HG02970 (cell line): ENCODE measurements around the gene PMEPA1.

ENCODE experiments used
- ATAC-seq: cut with Tn5 transposase; IDR thresholded peaks from one replicate; pipeline ENCODE4 v1.9.1; 2021; ENCODE audit warnings: mild to moderate bottlenecking, moderate library complexity, moderate number of reproducible peaks; ENCODE audit not compliant: unreplicated experiment, low FRiP score

The PMEPA1 gene, protein sequence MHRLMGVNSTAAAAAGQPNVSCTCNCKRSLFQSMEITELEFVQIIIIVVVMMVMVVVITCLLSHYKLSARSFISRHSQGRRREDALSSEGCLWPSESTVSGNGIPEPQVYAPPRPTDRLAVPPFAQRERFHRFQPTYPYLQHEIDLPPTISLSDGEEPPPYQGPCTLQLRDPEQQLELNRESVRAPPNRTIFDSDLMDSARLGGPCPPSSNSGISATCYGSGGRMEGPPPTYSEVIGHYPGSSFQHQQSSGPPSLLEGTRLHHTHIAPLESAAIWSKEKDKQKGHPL

DNA sequence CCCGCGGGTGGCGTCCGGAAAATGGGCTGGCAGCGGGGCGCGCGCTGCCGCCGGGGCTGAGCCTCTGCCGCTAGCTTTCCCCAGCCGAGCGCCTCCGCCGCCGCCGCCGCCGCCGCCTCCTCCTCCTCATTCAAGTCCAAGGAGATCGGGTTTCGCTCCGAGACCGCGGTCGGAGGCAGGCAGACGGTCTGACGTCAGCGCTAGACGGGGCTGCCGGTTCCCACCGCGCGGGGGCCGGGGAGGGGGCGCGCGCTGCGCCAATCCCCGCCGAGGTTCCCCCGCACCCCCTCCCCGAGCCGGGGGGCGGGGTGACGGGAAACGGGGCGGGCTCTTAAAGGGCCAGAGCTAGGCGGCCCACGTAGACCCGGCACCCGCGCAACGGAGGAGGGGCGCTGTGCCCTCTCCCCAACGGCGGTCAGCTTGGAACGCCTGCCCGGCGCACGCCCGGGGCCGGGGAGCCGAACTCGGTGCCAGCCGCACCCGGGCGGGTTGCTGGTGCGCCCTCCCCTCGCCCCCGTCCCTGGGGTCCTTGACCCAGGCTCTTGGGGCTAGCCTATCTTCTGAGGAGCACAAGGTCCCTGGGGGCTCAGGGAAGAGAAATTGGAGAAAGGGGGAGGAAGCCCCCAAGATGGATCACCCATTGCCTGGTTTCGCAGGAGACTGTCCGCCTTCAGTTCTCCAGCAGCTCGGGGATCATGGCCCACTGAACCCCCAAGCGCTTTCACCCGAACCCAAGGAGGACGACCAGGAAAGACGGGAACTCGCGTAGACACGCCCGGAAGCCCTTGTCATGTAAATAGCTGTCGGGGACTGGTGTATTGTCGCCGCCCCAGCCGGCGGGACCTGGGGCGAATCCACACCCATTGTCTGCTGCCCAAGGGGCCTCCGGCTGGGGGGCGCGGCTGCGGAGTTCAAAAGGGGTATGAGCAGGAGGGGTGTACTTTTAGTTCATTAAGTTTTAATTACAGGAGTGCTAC, at the start of gene PMEPA1:
TSS of gene PMEPA1 (minus strand) at position 193 of the 977 bp plus-strand sequence. CDS start 433 bp downstream, outside the sequence.
- peak; percentile 69 for ATAC-seq

DNA sequence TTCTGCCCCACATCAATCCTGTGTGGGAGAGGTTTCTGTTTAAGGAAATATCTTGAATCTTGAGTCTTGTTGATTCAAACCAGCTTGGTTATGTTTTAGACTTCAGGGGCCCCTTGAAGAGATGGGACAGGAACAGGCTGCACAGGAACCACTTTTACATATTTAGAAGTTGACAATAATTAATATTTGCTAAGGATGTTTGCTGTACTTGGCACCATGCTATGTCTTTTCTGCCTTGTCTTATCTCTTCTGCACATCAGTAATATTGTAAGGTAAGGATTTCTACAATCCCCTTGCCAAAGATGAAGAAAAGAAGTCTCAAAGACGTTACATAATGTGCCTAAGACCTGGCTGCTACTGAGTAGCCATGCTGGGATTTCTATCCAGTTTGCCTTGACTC, 48.0 kb upstream of the PMEPA1 start:
- no peak for ATAC-seq

DNA sequence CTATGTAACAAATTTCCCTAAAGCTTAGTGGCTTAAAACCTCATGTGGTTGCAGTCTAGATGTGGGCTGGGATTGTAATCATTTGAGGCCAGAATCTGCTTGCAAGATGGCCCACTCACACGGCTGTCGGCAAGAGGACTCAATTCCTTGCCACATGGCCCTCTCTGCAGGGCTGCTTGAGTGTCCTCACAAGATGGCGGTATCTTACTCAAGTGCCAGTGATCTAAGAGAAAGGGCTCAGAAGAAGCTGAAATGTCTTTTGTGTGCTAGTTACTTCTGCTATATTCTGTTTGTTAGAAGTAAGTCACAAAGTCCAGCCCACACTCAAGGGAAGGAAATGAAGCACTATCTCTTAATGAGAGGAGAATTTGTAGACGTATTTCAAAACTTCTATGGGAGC, 47.1 kb upstream of the PMEPA1 start:
- ATAC-seq = no peak

DNA sequence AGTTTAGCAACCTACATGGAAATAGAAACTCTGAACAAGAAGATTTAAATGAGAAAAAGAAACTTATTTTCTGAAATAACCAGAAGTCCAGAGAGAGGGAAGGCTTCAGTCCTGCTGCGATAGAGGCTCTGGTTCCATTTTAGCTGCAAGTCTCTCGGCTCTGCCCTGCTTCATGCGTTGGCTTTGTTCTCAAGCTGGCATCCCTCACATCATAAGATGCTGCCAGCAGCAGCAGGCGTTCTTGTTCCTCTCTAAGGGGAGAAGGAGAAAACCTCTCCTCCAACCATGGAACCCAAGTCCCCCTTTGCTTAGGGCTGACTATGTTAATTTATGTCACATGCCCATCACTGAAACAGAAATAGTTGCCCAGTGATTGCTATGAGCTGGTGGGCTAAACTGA, 46.4 kb upstream of the PMEPA1 start:
- no peak for ATAC-seq

DNA sequence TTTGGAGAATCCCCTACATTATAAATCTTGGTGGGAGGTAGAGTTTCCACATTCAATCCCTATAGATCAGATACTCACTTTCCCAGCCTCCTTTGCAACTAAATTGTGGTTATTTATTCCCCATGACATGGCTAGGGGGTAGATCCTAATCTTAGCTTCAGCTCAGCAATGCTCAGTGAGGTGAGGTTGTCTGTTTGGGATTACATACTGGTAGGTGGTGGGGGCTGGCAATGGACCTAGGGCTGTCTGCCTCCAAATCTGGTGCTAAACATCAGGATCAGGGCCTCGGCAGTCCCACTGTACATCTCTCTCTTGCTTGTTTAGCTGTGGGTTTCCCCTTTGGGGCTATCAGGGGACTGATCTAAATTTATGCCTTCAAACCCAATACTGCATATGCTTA, 45.8 kb upstream of the PMEPA1 start:
- no peak for ATAC-seq

DNA sequence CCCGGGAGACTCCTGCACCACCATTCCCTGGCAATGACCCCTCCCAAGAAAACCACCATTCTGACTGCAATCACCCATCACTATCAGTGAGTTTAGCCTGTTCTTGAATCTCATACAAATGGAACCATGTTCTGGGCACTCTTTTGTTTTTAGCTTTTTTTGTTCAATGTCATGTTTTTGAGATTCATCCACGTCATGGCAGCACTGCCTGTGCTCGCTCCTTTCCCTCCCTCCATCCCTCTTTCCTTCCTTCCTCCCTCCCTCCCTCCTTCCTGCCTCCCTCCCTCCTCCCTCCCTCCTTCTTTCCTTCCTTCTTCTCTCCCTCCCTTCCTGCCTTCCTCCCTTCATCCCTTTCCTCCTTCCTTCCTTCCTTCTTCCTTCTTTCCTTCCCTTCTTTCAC, 44.4 kb upstream of the PMEPA1 start:
- no peak for ATAC-seq

DNA sequence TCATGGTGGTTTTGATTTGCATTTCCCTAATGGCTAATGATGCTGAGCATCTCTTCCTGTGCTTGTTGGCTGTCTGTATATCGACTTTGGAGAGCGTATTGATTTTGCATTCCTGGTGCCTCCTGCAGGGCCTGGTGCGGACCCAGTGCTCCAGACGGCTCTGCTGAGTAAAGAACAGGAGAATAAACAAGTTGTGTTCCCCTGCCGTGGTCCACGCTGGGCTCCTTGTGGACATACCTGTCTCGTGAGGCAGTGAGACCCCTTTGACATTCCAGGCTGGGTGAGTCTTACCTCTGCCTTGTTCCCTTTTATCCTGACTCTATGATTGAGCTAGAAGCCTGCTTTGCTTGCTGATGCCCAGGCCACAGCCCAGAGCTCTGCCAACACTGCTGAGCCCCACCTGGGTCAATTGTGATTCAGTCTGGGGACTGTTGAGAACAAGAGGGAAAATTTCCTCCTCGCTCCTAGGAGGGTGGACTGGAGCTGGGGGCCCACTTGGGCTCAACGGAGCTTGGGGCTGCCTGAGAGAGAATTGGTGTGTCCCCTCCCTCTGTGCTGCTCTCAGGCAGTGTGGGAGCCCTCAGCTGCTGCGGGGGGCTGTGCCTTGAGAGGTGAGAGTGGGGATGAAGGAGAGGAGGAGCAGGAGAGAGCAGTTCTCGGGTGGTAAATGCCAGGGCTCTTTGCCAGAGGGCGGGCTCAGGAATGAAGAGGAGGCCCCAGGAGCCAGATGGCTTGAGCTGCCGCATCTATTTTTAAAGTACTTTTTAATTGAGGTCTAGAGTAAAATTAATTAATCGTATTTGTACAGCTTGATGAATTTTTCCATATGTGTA, 43.7 kb upstream of the PMEPA1 start:
- no peak for ATAC-seq

DNA sequence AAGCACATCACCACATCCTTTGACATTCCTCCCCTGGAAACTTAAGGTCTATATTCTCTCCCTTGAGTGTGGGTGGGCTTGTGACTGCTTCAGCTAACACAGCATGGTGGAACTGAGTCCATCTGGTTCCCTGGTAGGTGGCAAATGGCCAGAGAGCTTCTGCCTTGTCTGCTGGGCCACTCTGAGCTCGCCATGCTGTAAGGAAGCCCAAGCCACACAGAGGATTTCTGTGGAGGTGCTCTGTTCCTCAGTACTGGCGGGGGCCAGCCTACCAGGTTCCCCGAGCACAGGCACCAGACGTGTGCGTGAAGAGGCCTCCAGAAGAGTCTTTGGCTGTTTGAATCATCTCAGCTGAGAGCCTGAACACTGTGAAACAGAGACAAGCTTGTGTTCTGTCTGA, 41.6 kb upstream of the PMEPA1 start:
- ATAC-seq = no peak

DNA sequence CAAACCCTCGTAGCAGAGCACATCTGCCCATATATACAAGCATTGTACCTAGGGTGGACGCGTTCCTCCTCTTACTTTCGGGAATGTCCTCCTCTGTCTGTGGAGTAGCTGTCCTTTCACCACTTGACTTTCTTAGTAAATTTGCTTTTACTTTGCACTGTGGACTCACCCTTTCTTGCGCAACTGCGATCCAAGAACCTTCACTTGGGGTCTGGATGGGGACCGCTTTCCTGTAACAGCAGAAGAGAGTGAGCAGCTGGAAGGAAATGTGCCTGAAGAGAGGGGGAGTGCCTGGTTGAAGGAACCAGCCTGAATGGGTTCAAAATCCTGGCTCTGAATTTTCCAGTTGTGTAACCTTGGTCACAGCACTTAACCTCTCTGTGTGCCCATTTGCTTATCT, 40.1 kb upstream of the PMEPA1 start:
- ATAC-seq = no peak

DNA sequence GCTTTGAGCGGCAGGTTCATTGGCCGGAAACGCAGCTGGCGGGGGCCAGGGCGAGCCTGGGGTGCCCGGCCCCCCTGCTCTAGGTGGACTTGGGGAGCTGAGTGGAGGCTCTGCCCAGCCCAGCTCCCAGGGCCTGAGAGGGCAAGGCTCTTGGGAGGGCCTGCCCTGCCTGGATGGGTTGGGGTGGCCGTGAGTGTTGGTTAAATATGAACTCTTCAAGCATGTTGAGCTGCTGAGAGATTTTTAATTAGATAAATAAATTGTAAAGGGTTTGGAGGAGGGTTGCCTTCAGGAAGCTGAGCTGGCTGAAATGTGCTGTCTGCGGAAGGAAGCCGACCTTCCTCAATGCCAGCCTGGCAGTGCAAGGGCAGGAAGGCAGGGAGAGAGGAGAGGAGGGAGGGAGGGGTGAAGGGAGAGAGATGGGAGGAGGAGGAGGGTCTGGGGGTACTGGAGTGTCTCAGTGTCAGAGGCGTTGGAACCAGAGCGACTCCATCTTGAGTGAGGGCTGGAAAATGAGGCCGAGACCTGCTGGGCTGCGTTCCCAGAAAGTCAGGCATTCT, 39.4 kb upstream of the PMEPA1 start:
- no peak for ATAC-seq

DNA sequence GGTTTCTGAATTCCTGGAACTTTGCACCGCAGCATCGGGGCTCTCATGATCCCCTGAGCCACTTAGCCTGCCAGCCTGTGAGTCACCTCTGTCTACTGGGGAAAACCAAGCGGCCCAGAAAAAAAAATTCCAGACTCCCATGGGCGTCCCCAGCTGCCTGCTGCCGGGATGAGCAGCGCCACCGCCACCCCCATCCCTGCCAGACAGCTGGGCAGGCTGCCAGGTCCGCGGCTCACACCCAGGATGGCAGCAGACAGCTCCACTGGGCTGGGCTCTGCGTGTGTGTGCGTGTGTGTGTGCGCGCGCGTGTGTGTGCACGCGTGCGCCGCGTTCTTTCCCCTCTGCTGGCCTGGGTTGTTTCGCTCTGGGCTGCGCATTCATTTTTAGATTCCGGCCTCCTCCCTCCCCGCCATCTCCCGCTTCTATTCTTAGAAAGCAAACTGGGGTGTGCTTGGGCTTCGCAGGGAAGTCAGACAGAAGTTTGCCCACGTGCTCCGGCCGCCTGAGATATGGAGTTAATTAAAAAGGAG, 38.9 kb upstream of the PMEPA1 start:
- no peak for ATAC-seq

DNA sequence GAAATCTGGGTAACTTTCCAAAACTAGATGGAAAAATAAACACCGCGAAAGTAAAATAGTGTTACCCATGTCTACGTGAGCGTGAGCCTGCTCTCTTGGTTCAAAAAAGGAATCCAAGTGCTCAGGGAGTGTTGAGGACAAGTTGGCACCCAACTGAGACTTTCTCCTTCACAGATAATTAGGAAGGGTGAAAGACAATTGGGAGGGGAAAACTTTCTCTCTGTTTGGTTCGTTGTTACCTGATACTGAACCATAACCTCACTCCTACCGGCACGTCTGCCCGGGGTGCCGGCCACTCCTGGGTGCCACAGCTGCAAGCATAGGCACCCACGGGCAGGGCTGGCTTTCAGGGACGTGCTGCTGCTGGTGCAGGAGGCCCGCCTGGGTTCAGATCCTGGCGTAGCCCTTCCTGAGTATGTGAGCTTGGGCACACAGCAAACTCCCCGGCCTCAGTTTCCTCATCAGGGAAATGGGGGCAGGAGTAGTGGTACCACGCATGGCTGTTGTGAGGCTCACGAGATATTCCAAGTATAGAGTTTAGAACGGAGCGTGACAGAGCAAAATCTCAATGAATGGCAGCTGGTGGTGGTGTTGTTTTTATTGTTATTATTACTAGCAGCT, 38.2 kb upstream of the PMEPA1 start:
- no peak for ATAC-seq

DNA sequence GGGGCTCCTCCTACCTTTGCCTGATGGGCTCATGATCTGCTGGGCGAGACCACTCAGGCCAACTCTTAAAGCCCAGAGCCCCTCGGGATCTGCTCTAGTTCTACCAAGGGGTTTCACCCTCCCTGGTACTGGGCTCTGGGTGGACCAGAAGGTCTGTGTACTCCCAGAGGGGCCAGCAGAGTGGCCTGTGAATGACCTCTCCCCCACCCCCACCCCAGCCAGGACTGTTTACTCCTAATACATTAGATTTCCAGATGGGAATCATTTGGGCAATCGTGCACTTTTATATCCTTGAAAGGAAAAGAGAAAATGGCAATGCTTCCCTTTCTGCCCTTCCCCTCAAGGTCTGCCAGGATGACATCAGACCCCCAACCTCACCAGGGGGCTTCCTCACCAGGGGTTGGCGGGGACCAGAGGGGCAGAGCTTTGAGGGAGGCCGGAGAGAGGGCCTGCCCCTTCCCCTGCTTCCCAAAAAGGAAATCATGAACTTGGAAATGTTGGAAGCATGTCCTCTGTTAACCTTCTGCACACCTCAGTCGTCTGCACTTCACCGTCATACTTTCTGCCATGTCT, 37.1 kb upstream of the PMEPA1 start:
- no peak for ATAC-seq

DNA sequence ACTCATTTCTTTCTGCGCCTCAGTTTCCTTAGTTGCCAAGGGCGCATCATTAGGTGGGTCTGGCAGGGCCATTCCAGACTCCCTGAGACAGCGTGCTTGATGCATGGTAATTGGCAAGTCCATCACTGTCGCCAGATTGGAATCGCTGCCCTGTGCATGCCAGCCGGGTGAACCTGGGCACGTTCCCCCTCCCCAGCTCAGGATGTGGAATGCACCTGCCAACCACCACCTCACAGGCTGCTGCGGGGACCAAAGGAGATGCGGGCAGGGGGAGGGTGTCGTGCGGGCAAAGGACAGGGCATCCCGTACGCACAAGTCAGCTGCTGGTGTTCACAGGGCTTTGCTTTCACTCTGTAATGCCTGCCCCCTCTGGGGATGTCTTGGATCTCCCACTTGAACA, 36.4 kb upstream of the PMEPA1 start:
- no peak for ATAC-seq

DNA sequence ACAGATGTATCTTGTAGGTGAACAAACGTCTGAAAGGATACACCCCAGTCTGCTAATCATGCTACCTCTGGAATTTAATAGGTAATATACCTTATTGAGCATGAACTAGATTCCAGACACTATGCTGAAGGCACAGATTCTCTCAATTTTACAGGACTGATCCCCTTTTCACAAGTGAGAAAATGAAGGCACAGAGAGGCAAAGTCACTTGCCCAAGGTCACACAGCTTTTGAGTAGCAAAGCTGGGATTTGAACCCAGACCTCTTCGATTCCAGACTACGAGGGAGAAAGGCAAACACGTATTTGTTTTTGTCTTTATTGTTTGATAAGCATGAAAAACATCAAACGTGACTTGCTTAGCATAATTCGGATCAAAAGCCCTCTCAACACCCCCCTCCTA, 34.4 kb upstream of the PMEPA1 start:
- no peak for ATAC-seq

DNA sequence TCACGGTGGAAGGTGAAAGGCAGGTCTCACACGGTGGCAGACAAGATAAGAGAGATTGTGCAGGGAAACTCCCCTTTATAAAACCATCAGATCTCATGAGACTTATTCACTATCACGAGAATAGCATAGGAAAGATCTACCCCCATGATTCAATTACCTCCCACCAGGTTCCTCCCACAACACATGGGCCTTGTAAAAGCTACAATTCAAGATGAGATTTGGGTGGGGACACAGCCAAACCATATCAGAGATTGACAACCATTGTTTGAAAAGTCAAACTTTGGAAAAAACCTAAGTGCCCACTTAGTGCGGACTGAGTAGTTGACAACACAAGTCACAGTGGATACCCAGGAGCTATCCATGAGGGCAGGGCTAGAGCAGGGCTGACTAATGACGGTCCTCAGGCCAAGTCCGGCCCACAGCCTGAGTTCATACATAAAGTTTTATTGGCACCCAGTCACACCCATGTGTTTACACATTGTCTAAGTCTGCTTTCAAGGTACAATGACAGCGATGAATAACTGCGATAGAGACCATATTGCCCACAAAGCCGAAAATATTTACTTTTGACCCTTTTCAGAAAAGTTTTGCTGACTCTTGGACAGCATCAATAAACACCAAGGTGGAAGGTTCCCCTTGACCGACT, 33.8 kb upstream of the PMEPA1 start:
- no peak for ATAC-seq

DNA sequence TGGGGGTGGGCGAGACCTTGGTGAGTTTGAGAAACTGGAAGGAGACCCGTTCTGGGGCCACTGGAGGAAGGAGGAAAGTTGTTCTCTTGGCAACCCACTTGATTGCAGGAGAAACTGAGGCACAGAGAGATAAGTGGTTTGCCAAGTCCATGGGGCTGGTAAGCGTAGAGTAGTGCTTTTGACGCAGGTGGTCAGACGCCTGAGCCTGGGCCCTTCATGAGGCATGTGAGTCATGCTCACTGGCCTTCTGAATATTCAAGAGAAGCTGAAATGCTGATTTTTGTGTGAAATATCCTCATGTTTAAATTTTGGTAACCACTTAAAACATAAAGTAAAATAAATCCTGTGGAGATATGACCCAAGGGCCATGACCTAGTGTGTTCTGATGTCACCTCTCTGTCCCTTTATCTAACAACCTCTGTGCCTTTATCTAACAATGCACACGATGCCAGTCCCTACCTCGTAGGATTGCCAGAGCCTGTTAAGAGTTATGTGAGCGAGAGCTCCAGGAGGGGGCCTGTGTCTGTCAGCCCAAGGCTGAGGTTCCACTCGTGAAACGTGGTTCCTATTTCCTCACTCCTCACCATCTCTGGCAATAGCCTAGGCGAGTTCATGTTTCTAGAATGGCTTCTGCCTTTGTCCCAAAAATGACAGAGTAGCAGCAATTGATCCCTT, 32.8 kb upstream of the PMEPA1 start:
- ATAC-seq = no peak

DNA sequence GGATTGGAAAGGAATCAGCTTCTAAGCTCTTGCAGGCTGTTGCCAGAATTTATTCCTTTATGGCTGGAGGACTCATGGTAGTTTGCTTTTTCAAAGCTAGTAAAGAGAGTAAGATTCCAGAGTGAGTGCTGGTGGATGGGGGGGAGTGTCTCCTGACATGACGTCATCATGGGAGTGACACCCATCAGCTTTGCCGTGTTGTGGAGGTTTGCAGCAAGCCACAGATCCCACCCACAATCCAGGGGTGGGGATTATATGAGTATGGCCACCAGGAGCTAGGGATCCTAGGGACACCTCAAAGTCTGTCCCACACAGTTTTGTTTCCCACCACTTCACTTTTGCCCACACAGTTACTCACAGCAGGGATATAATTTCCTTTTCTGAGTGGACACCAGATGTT, 28.7 kb upstream of the PMEPA1 start:
- ATAC-seq = no peak
